H9 (cell line): ENCODE measurements around the gene WDR27. TPM values are rescaled to one million over a fixed set of nuclear protein-coding genes. Genes with fewer than 3 reads are reported as not detected.

ENCODE experiments used
- DNase-seq: peaks from one replicate; pipeline ENCODE4 v3.0.0-alpha.2; 2017
- H2AFZ ChIP-seq: one replicate; pipeline ENCODE4 v1.6.1; 2013; ENCODE audit warnings: mild to moderate bottlenecking, low read length, control low read depth, moderate library complexity
- H2AK5ac ChIP-seq: 2 replicates; pipeline ENCODE4 v1.6.1; 2013; ENCODE audit warnings: low read length, control low read depth, mixed read lengths; ENCODE audit not compliant: insufficient read length
- H2BK120ac ChIP-seq: one replicate; pipeline ENCODE4 v1.6.1; 2013; ENCODE audit warnings: low read depth, mild to moderate bottlenecking, low read length, control low read depth, inconsistent platforms; ENCODE audit not compliant: poor library complexity, severe bottlenecking
- H2BK12ac ChIP-seq: 2 replicates; pipeline ENCODE4 v1.6.1; 2013; ENCODE audit warnings: low read length, control low read depth, mixed read lengths, low read depth; ENCODE audit not compliant: insufficient read length
- H2BK15ac ChIP-seq: 2 replicates; pipeline ENCODE4 v1.6.1; 2013; ENCODE audit warnings: low read depth, low read length, control low read depth
- H2BK20ac ChIP-seq: one replicate; pipeline ENCODE4 v1.6.1; 2013; ENCODE audit warnings: low read depth, mild to moderate bottlenecking, low read length, control low read depth, inconsistent platforms; ENCODE audit not compliant: poor library complexity, severe bottlenecking
- H2BK5ac ChIP-seq: 2 replicates; pipeline ENCODE4 v1.6.1; 2013; ENCODE audit warnings: low read length, control low read depth, mixed read lengths; ENCODE audit not compliant: insufficient read length
- H3K14ac ChIP-seq: 2 replicates; pipeline ENCODE4 v1.6.1; 2013; ENCODE audit warnings: low read length, control low read depth; ENCODE audit not compliant: insufficient read depth
- H3K18ac ChIP-seq: 2 replicates; pipeline ENCODE4 v1.6.1; 2013; ENCODE audit warnings: low read depth, mild to moderate bottlenecking, mixed read lengths, low read length, control low read depth; ENCODE audit not compliant: insufficient read length
- H3K23ac ChIP-seq: 2 replicates; pipeline ENCODE4 v1.6.1; 2013; ENCODE audit warnings: low read length, control low read depth, mixed read lengths, low read depth; ENCODE audit not compliant: insufficient read length
- H3K23me2 ChIP-seq: 2 replicates; pipeline ENCODE4 v1.6.1; 2013; ENCODE audit warnings: low read depth, mild to moderate bottlenecking, mixed read lengths, low read length, control low read depth; ENCODE audit not compliant: insufficient read length, poor library complexity, severe bottlenecking
- H3K27ac ChIP-seq: 2 replicates; pipeline ENCODE4 v1.5.1; 2013; ENCODE audit warnings: low read length, control low read depth, mixed read lengths, low read depth; ENCODE audit not compliant: insufficient read length
- H3K27me3 ChIP-seq: 2 replicates; pipeline ENCODE4 v1.6.1; 2013; ENCODE audit warnings: low read length, control low read depth, inconsistent platforms; ENCODE audit not compliant: insufficient read depth
- H3K4ac ChIP-seq: 2 replicates; pipeline ENCODE4 v1.6.1; 2013; ENCODE audit warnings: low read depth, mild to moderate bottlenecking, control low read depth, inconsistent platforms, low read length, moderate library complexity
- H3K4me1 ChIP-seq: 2 replicates; pipeline ENCODE4 v1.6.1; 2013; ENCODE audit warnings: low read length, control low read depth, inconsistent platforms; ENCODE audit not compliant: insufficient read depth
- H3K4me2 ChIP-seq: 2 replicates; pipeline ENCODE4 v1.6.1; 2013; ENCODE audit warnings: low read length, control low read depth, mixed read lengths; ENCODE audit not compliant: insufficient read length, insufficient read depth
- H3K56ac ChIP-seq: 2 replicates; pipeline ENCODE4 v1.6.1; 2013; ENCODE audit warnings: low read depth, mild to moderate bottlenecking, mixed read lengths, low read length, control low read depth; ENCODE audit not compliant: insufficient read length
- H3K79me1 ChIP-seq: 2 replicates; pipeline ENCODE4 v1.6.1; 2013; ENCODE audit warnings: low read depth, mild to moderate bottlenecking, moderate library complexity, low read length, control low read depth, inconsistent platforms; ENCODE audit not compliant: insufficient read depth, poor library complexity, severe bottlenecking
- H3K79me2 ChIP-seq: 2 replicates; pipeline ENCODE4 v1.6.1; 2013; ENCODE audit warnings: low read length, control low read depth, inconsistent platforms; ENCODE audit not compliant: insufficient read depth
- H3K9ac ChIP-seq: 2 replicates; pipeline ENCODE4 v1.6.1; 2013; ENCODE audit warnings: low read length, control low read depth, mixed read lengths; ENCODE audit not compliant: insufficient read length; ENCODE audit errors: extremely low read depth
- H3K9me3 ChIP-seq: one replicate; pipeline ENCODE4 v1.6.1; 2013; ENCODE audit warnings: low read depth, low read length, inconsistent platforms; ENCODE audit not compliant: control insufficient read depth
- H3T11ph ChIP-seq: one replicate; pipeline ENCODE4 v1.6.1; 2013; ENCODE audit warnings: mild to moderate bottlenecking, low read length, control low read depth, inconsistent platforms
- H4K20me1 ChIP-seq: one replicate; pipeline ENCODE4 v1.6.1; 2013; ENCODE audit not compliant: control insufficient read depth, insufficient read length, insufficient read depth
- H4K5ac ChIP-seq: 2 replicates; pipeline ENCODE4 v1.6.1; 2013; ENCODE audit warnings: low read depth, mild to moderate bottlenecking, mixed read lengths, low read length, control low read depth; ENCODE audit not compliant: insufficient read length
- H4K8ac ChIP-seq: replicated peaks from 2 replicates; pipeline ENCODE4 v1.6.1; 2013; ENCODE audit warnings: low read length, control low read depth, mixed read lengths, low read depth; ENCODE audit not compliant: insufficient read length
- H4K91ac ChIP-seq: 2 replicates; pipeline ENCODE4 v1.6.1; 2013; ENCODE audit warnings: low read depth, mild to moderate bottlenecking, moderate library complexity, mixed read lengths, low read length, control low read depth; ENCODE audit not compliant: insufficient read length
- H3K27ac Mint-ChIP-seq, 3 experiments: 2 replicates in 2 of 3; 3 replicates in 1 of 3; pipeline ENCODE4 v1.8.0; 2020 to 2021; ENCODE audit warnings: mixed read lengths in 3 of 3, mild to moderate bottlenecking in 1 of 3, moderate library complexity in 1 of 3
- H3K27me3 Mint-ChIP-seq: 2 replicates; pipeline ENCODE4 v1.8.0; 2021; ENCODE audit warnings: low read depth, mild to moderate bottlenecking, moderate library complexity, mixed read lengths
- H3K36me3 Mint-ChIP-seq, 3 experiments: 2 replicates in 2 of 3; 3 replicates in 1 of 3; pipeline ENCODE4 v1.8.0; 2020 to 2021; ENCODE audit warnings: low read depth in 3 of 3, mixed read lengths in 3 of 3; ENCODE audit not compliant: insufficient read depth in 1 of 3
- H3K4me1 Mint-ChIP-seq, 2 experiments: 2 replicates each; pipeline ENCODE4 v1.8.0; 2020; ENCODE audit warnings: mixed read lengths in 2 of 2
- H3K4me3 Mint-ChIP-seq, 2 experiments: 2 replicates in 1 of 2; 3 replicates in 1 of 2; pipeline ENCODE4 v1.8.0; 2020 to 2021; ENCODE audit warnings: mild to moderate bottlenecking in 2 of 2, mixed read lengths in 2 of 2, moderate library complexity in 1 of 2
- H3K9me3 Mint-ChIP-seq, 2 experiments: 2 replicates in 1 of 2; 3 replicates in 1 of 2; pipeline ENCODE4 v1.8.0; 2020; ENCODE audit warnings: mild to moderate bottlenecking in 2 of 2, mixed read lengths in 2 of 2, moderate library complexity in 1 of 2
- CTCF ChIP-seq: fragments of 200-600 bp; sonication (generic); conservative IDR thresholded peaks from 3 replicates; pipeline ENCODE4 v1.8.0; 2021; ENCODE audit warnings: antibody characterized with exemption, mild to moderate bottlenecking
- WGBS: extraction: QIAGEN DNeasy Blood & Tissue Kit; methylation state at CpG from one replicate; pipeline ENCODE4 v1.1.7; 2013; ENCODE audit warnings: missing lambda C conversion rate, low lambda C conversion rate, mixed read lengths; ENCODE audit not compliant: insufficient read length; ENCODE audit errors: extremely low coverage; 5-methylcytosine and 5-hydroxymethylcytosine counted together
- total RNA-seq: library from RNA; stranded (reverse); gene quantifications from 2 replicates; pipeline ENCODE4 v1.2.1, GENCODE V29; 2021

The WDR27 gene
- total RNA-seq, 1 experiment from 2014 or later = 48.7 TPM

GRCh38 chr6:169678342-169678741 is 23.5 kb downstream of the WDR27 start:
- Histone ChIP-seq H3K27me3 (no peaks in the 10 kb centered on the region), H4K20me1 (no peaks in the 10 kb centered on the region), H3K4ac (no peak overlapping the region), H2BK20ac (no peak overlapping the region), H2BK15ac (no peak overlapping the region), H3K9me3 (no peaks in the 10 kb centered on the region), H2AK5ac (no peak overlapping the region), H3K56ac (no peak overlapping the region), H3K14ac (no peak overlapping the region), H3K18ac (no peak overlapping the region), H3T11ph (no peak overlapping the region), H2BK120ac (no peak overlapping the region), H4K5ac (no peak overlapping the region), H2BK5ac (no peak overlapping the region), H3K23me2 (no peaks in the 10 kb centered on the region), H3K23ac (no peak overlapping the region), H3K4me2 (no peak overlapping the region), H3K4me1 (no peaks in the 10 kb centered on the region; the same call in 1 of the 2 replicates), H3K79me1 (peaks cover 4% of the 10 kb centered on the region), H3K79me2 (no peaks in the 10 kb centered on the region), H2BK12ac (no peak overlapping the region), H2AFZ (no peak overlapping the region), H4K8ac (no peak overlapping the region), H3K27ac (no peak overlapping the region), H3K9ac (no peak overlapping the region), H4K91ac (no peak overlapping the region)
- no peak for DNase-seq
- Mint-ChIP-seq H3K4me3 (no peak overlapping the region), H3K36me3 (peaks cover 50 to 65% (median 65%) of the 10 kb centered on the region in 3 experiments), H3K4me1 (peaks cover 9% of the 10 kb centered on the region in 2 experiments), H3K27me3 (no peaks in the 10 kb centered on the region), H3K27ac (no peak overlapping the region), H3K9me3 (no peaks in the 10 kb centered on the region)
- WGBS = no CpG with 5 or more reads among the region's 1 CpG
- TF ChIP-seq CTCF = no peak
